ENCODE results near the gene CEBPA. TPM values are rescaled to one million over a fixed set of nuclear protein-coding genes. Genes with fewer than 3 reads are reported as not detected.

The CEBPA gene
- 9.9 and 13.2 TPM in 2 replicates for total RNA-seq

DNA sequence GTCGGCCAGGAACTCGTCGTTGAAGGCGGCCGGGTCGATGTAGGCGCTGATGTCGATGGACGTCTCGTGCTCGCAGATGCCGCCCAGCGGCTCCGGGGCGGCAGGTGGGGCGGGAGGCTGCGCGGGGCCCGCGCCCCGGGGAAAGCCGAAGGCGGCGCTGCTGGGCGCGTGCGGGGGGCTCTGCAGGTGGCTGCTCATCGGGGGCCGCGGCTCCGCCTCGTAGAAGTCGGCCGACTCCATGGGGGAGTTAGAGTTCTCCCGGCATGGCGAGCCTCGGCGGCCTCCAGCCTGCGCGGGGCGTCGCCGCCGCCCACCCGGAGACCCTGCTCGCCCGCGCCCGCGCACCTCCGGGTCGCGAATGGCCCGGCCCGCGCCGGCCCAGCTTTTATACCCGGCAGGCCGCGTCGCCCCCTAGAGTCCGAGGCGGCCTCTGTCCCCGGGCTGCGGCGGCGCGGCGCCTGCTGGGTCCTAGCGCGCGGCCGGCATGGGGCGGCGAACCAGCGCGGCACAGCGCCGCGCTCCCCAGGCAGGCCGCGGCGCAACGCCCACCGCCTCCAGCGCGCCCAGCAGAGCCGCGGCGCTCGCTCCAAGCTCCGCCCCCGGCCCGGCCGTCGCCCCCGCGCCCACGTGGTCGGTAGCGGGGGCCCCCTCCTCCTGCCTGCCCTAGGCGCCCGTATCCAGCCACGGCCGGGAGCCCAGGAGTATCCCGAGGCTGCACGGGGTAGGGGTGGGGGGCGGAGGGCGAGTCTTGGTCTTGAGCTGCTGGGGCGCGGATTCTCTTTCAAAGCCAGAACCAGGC lies at the start of gene CEBPA:
TSS of gene CEBPA (minus strand) at position 360 of the 799 bp plus-strand sequence. CDS start at position 240, 120 bp downstream.

Other genes starting within 250 kb of the CEBPA start
- gene RHPN2, start 237.6 kb downstream of the CEBPA start, total RNA-seq, result 11.6 and 17.1 TPM in 2 replicates
- gene GPATCH1, start 221.4 kb downstream of the CEBPA start, total RNA-seq, result 6.5 and 9.4 TPM in 2 replicates
- gene WDR88, start 170.4 kb downstream of the CEBPA start, total RNA-seq, result not detected in 2 replicates
- gene LRP3, start 108.2 kb downstream of the CEBPA start, total RNA-seq, result 5.1 and 31.2 TPM in 2 replicates
- not detected in 2 replicates for gene SLC7A10, start 76.7 kb downstream of the CEBPA start, total RNA-seq
- gene CEBPG, start 71.2 kb upstream of the CEBPA start, total RNA-seq, result 123 and 127 TPM in 2 replicates
- gene PEPD, start 219.3 kb upstream of the CEBPA start, total RNA-seq, result 34.5 and 42.6 TPM in 2 replicates

Data from nasal cavity respiratory epithelium epithelial cell of viscerocranial mucosa (primary cell).